GM23338 (cell line): ENCODE data around the gene SST. TPM values are rescaled to one million over a fixed set of nuclear protein-coding genes. Genes with fewer than 3 reads are reported as not detected.

ENCODE experiments used
- ATAC-seq: fragments of 200-7000 bp; cut with Tn5 transposase; 3 replicates; pipeline ENCODE4 v1.9.1; 2020
- DNase-seq: peaks from one replicate; pipeline ENCODE4 v3.0.0-alpha.2; 2015; ENCODE audit warnings: low spot score
- H2AFZ ChIP-seq: fragments of 200-600 bp; sonication (generic); 2 replicates; pipeline ENCODE4 v1.8.0; 2016; ENCODE audit warnings: antibody characterized with exemption, mild to moderate bottlenecking, moderate library complexity
- H3F3A ChIP-seq: fragments of 200-600 bp; sonication (generic); replicated peaks from 2 replicates; pipeline ENCODE4 v1.8.0; 2017; ENCODE audit warnings: antibody characterized with exemption, mixed run types, low read depth
- H3K27ac ChIP-seq: fragments of 200-600 bp; sonication (generic); 2 replicates; pipeline ENCODE4 v1.6.1; 2016; ENCODE audit warnings: low read depth
- H3K27me3 ChIP-seq: fragments of 200-600 bp; sonication (generic); 2 replicates; pipeline ENCODE4 v1.8.0; 2016; ENCODE audit warnings: mild to moderate bottlenecking, mixed run types, moderate library complexity; ENCODE audit not compliant: insufficient read depth
- H3K36me3 ChIP-seq: fragments of 200-600 bp; sonication (generic); 2 replicates; pipeline ENCODE4 v1.8.0; 2016; ENCODE audit warnings: mild to moderate bottlenecking; ENCODE audit not compliant: insufficient read depth
- H3K4me1 ChIP-seq: fragments of 200-600 bp; sonication (generic); 2 replicates; pipeline ENCODE4 v1.8.0; 2016; ENCODE audit warnings: mild to moderate bottlenecking, moderate library complexity; ENCODE audit not compliant: insufficient read depth
- H3K4me2 ChIP-seq: fragments of 200-600 bp; sonication (generic); 2 replicates; pipeline ENCODE4 v1.7.1; 2017; ENCODE audit warnings: mixed run types
- H3K4me3 ChIP-seq: fragments of 200-600 bp; sonication (generic); 2 replicates; pipeline ENCODE4 v1.6.1; 2016; ENCODE audit warnings: mixed run types
- H3K79me2 ChIP-seq: fragments of 200-600 bp; sonication (generic); replicated peaks from 2 replicates; pipeline ENCODE4 v1.8.0; 2017; ENCODE audit warnings: mild to moderate bottlenecking; ENCODE audit not compliant: insufficient read depth
- H3K9me2 ChIP-seq: fragments of 200-600 bp; sonication (generic); 2 replicates; pipeline ENCODE4 v1.8.0; 2017; ENCODE audit not compliant: insufficient read depth
- H4K20me1 ChIP-seq: fragments of 200-600 bp; sonication (generic); replicated peaks from 2 replicates; pipeline ENCODE4 v1.8.0; 2017; ENCODE audit warnings: mild to moderate bottlenecking; ENCODE audit not compliant: insufficient read depth
- H3K27ac Mint-ChIP-seq: 2 replicates; pipeline ENCODE4 v1.8.0; 2020; ENCODE audit warnings: inconsistent platforms, mild to moderate bottlenecking, moderate library complexity, mixed read lengths
- H3K27me3 Mint-ChIP-seq: 3 replicates; pipeline ENCODE4 v1.8.0; 2022; ENCODE audit warnings: low read depth, mild to moderate bottlenecking, moderate library complexity, mixed read lengths, inconsistent platforms; ENCODE audit not compliant: insufficient read depth, poor library complexity
- H3K36me3 Mint-ChIP-seq: 3 replicates; pipeline ENCODE4 v1.8.0; 2021; ENCODE audit warnings: low read depth, mild to moderate bottlenecking, inconsistent platforms, moderate library complexity, mixed read lengths
- H3K4me1 Mint-ChIP-seq: 3 replicates; pipeline ENCODE4 v1.8.0; 2020; ENCODE audit warnings: mild to moderate bottlenecking, inconsistent platforms, mixed read lengths
- H3K4me3 Mint-ChIP-seq: 3 replicates; pipeline ENCODE4 v1.8.0; 2021; ENCODE audit warnings: moderate library complexity, mild to moderate bottlenecking, inconsistent platforms, mixed read lengths
- H3K9me3 Mint-ChIP-seq: 3 replicates; pipeline ENCODE4 v1.8.0; 2020; ENCODE audit warnings: moderate library complexity, mild to moderate bottlenecking, inconsistent platforms, mixed read lengths
- CREB1 ChIP-seq: fragments of 250-450 bp; sonication (Bioruptor Pico); IDR thresholded peaks from 2 replicates; pipeline ENCODE4 v1.5.0; 2020; ENCODE audit warnings: low read depth, mild to moderate bottlenecking, moderate library complexity
- CTCF ChIP-seq, 2 experiments: fragments of 200-600 bp in 1 of 2; sonication (generic) in 1 of 2; conservative IDR thresholded peaks; 2 replicates each; pipeline versions ENCODE4 v1.5.1 to v1.6.1; 2016 to 2017; ENCODE audit warnings: antibody characterized with exemption in 2 of 2, low read depth in 2 of 2, mild to moderate bottlenecking in 2 of 2, moderate library complexity in 1 of 2
- ETS1 ChIP-seq: IDR thresholded peaks from 2 replicates; pipeline ENCODE4 v1.6.1; 2016; ENCODE audit warnings: antibody characterized with exemption
- EZH2 ChIP-seq: fragments of 200-600 bp; sonication (generic); IDR thresholded peaks from one replicate; pipeline ENCODE4 v1.8.0; 2017; ENCODE audit warnings: antibody characterized with exemption, mild to moderate bottlenecking, low read depth; ENCODE audit not compliant: unreplicated experiment
- EZH2phosphoT487 ChIP-seq: fragments of 200-600 bp; sonication (generic); IDR thresholded peaks from one replicate; pipeline ENCODE4 v1.8.1; 2018; ENCODE audit warnings: antibody characterized with exemption; ENCODE audit not compliant: unreplicated experiment
- JUNB ChIP-seq: IDR thresholded peaks from one replicate; pipeline ENCODE4 v1.6.1; 2016; ENCODE audit warnings: antibody characterized with exemption; ENCODE audit not compliant: unreplicated experiment
- NANOG ChIP-seq: IDR thresholded peaks from 2 replicates; pipeline ENCODE4 v1.6.1; 2016; ENCODE audit warnings: antibody characterized with exemption, borderline replicate concordance
- POLR2AphosphoS5 ChIP-seq: IDR thresholded peaks from 2 replicates; pipeline ENCODE4 v1.6.1; 2016; ENCODE audit warnings: antibody characterized with exemption, low read depth
- REST ChIP-seq: IDR thresholded peaks from one replicate; pipeline ENCODE4 v1.6.1; 2018; ENCODE audit warnings: antibody characterized with exemption; ENCODE audit not compliant: unreplicated experiment
- STAT1 ChIP-seq: IDR thresholded peaks from one replicate; pipeline ENCODE4 v1.6.1; 2016; ENCODE audit warnings: antibody characterized with exemption; ENCODE audit not compliant: unreplicated experiment
- ZNF114 ChIP-seq: fragments of 250-450 bp; sonication (Bioruptor Pico); IDR thresholded peaks from 2 replicates; pipeline ENCODE4 v1.5.0; 2020; ENCODE audit warnings: mild to moderate bottlenecking, moderate library complexity
- ZNF331 ChIP-seq: fragments of 250-450 bp; sonication (Bioruptor Pico); IDR thresholded peaks from 2 replicates; pipeline ENCODE4 v1.5.0; 2020; ENCODE audit warnings: low read depth, mild to moderate bottlenecking, moderate library complexity
- ZNF462 ChIP-seq: fragments of 250-450 bp; sonication (Bioruptor Pico); IDR thresholded peaks from 2 replicates; pipeline ENCODE4 v1.5.0; 2020; ENCODE audit warnings: mild to moderate bottlenecking, moderate library complexity
- polyA plus RNA-seq: library from polyadenylated mRNA; unstranded; fragments of >200 nt; fragmentation: Nextera tagmentation; extraction: Ambion mirVana; gene quantifications from 2 replicates; pipeline ENCODE4 v1.2.1, GENCODE V29; 2016
- total RNA-seq: library from RNA; depleted of rRNA; stranded (reverse); fragments of >200 nt; shearing (Covaris generic); gene quantifications from 2 replicates; pipeline ENCODE4 v1.2.3, GENCODE V29; 2014

The SST gene
- total and polyA plus RNA-seq, 2 experiments from 2014 or later = 3.9 TPM; not detected in 1

GRCh38 chr3:187689984-187690383 lies 19.8 kb upstream of the SST start:
- no peak for ATAC-seq

More at GRCh38 chr3:187689984-187690383, 19.8 kb upstream of the SST start:
- Mint-ChIP-seq H3K36me3 (peaks cover 20% of the 10 kb centered on the region), H3K27ac (no peak overlapping the region), H3K4me3 (no peak overlapping the region), H3K27me3 (peaks cover 1% of the 10 kb centered on the region), H3K9me3 (peaks cover 23% of the 10 kb centered on the region), H3K4me1 (peaks cover 2% of the 10 kb centered on the region; the same call in 1 of the 3 replicates)
- H3F3A ChIP-seq = no peaks in the 10 kb centered on the region
- peaks cover 13% of the 10 kb centered on the region for H3K36me3 ChIP-seq
- no peaks in the 10 kb centered on the region for H3K79me2 ChIP-seq
- no peak overlapping the region for H3K27ac ChIP-seq
- DNase-seq = no peak
- no peak overlapping the region for H3K4me2 ChIP-seq
- TF ChIP-seq ZNF114 (CRISPR knock-in tag) = no peak
- no peak for TF ChIP-seq STAT1
- no peak for TF ChIP-seq EZH2phosphoT487
- no peak for TF ChIP-seq ETS1
- TF ChIP-seq NANOG = no peak
- TF ChIP-seq REST = no peak
- no peak for TF ChIP-seq ZNF331 (CRISPR knock-in tag)
- TF ChIP-seq POLR2AphosphoS5 = no peak
- no peak for TF ChIP-seq EZH2
- TF ChIP-seq ZNF462 = no peak
- TF ChIP-seq CREB1 = no peak
- TF ChIP-seq JUNB = no peak
- no peak for TF ChIP-seq CTCF (conservative IDR thresholded peaks at IDR 0.05; ENCODE audit: low read depth in 2 of 2)
- H2AFZ ChIP-seq = no peak overlapping the region
- no peaks in the 10 kb centered on the region for H4K20me1 ChIP-seq
- H3K4me3 ChIP-seq = no peak overlapping the region
- no peaks in the 10 kb centered on the region for H3K27me3 ChIP-seq
- no peaks in the 10 kb centered on the region; the same call in 1 of the 2 replicates for H3K9me2 ChIP-seq
- H3K4me1 ChIP-seq = 0 out of 2 replicates have a peak, but pooled peaks cover 7% of the 10 kb centered on the region
